CD4-positive, alpha-beta T cell treated with Interleukin-10 for 1 hour (primary cell): Measurements from ENCODE around the gene HK1.
"Not testable (repeated sequence)": the region's sequence is repeated elsewhere in the genome, so short reads cannot be mapped to it uniquely, and the experiment has no call there.

Experiments used
- DNase-seq: peaks from one replicate; pipeline ENCODE4 v3.0.0-alpha.2; 2020

Gene HK1

GRCh38 chr10:69312528-69312927 is 34.2 kb downstream of the HK1 start:
- DNase-seq: no peak

GRCh38 chr10:69315100-69315542 is 36.8 kb downstream of the HK1 start:
- DNase-seq: no peak

GRCh38 chr10:69315610-69316312 is 37.5 kb downstream of the HK1 start:
- DNase-seq: no peak

GRCh38 chr10:69316313-69317059 is 38.2 kb downstream of the HK1 start:
- no peak for DNase-seq

GRCh38 chr10:69317175-69317604 is 38.9 kb downstream of the HK1 start:
- no peak for DNase-seq

GRCh38 chr10:69317626-69318105 is 39.4 kb downstream of the HK1 start:
- DNase-seq: no peak

GRCh38 chr10:69318106-69318866 is 40.0 kb downstream of the HK1 start:
- DNase-seq: peak; percentile 92

- DNase-seq: peak; percentile 86
Measured at GRCh38 chr10:69318867-69319727, 40.8 kb downstream of the HK1 start.

- no peak for DNase-seq
Measured at GRCh38 chr10:69319841-69320316, 41.6 kb downstream of the HK1 start.

- DNase-seq: no peak
Measured at GRCh38 chr10:69320521-69320920, 42.2 kb downstream of the HK1 start.

GRCh38 chr10:69321039-69321715 is 42.9 kb downstream of the HK1 start:
- no peak for DNase-seq

GRCh38 chr10:69321865-69322264 is 43.6 kb downstream of the HK1 start:
- no peak for DNase-seq

- DNase-seq: not testable (repeated sequence)
Measured at GRCh38 chr10:69322346-69322745, 44.0 kb downstream of the HK1 start.

GRCh38 chr10:69323622-69324021 is 45.3 kb downstream of the HK1 start:
- DNase-seq: no peak

- DNase-seq: no peak
Measured at GRCh38 chr10:69324583-69324982, 46.3 kb downstream of the HK1 start.

- DNase-seq: not testable (repeated sequence)
Measured at GRCh38 chr10:69325637-69326523, 47.6 kb downstream of the HK1 start.

- no peak for DNase-seq
Measured at GRCh38 chr10:69326692-69327091, 48.4 kb downstream of the HK1 start.

- peak; percentile 44 for DNase-seq
Measured at GRCh38 chr10:69327463-69328379, 49.4 kb downstream of the HK1 start.

GRCh38 chr10:69328380-69328735 is 50.1 kb downstream of the HK1 start:
- no peak for DNase-seq
